ENCODE results near the gene TSEN54.

The TSEN54 gene

GRCh38 chr17:75568412-75569255, 52.3 kb downstream of the TSEN54 start:
- no peak overlapping the region for H3K27ac ChIP-seq
- H3K4me1 ChIP-seq, result peaks cover 46% of the 10 kb centered on the region

GRCh38 chr17:75570034-75570676, 53.8 kb downstream of the TSEN54 start:
- peaks cover 47% of the 10 kb centered on the region for H3K36me3 ChIP-seq
- peak overlapping the region; percentile 88 for H3K27ac ChIP-seq
- no peaks in the 10 kb centered on the region for H4K20me1 ChIP-seq
- H3K4me1 ChIP-seq, result peaks cover 61% of the 10 kb centered on the region
- H3K9me3 ChIP-seq, result no peaks in the 10 kb centered on the region
- H3K9ac ChIP-seq, result peak overlapping the region; percentile 78
- TF ChIP-seq Cebpa-rat (IDR thresholded peaks at IDR 0.05), result no peak
- H3K4me2 ChIP-seq, result peak overlapping the region; percentile 77
- H3K4me3 ChIP-seq, result no peak overlapping the region
- no peaks in the 10 kb centered on the region for H3K27me3 ChIP-seq

More at GRCh38 chr17:75568412-75569255, 52.3 kb downstream of the TSEN54 start:
- no peak overlapping the region for H3K9ac ChIP-seq
- no peak for TF ChIP-seq Cebpa-rat (IDR thresholded peaks at IDR 0.05)
- H3K27me3 ChIP-seq, result no peaks in the 10 kb centered on the region
- no peak overlapping the region for H3K4me3 ChIP-seq
- no peaks in the 10 kb centered on the region for H3K9me3 ChIP-seq
- H4K20me1 ChIP-seq, result no peaks in the 10 kb centered on the region
- H3K4me2 ChIP-seq, result no peak overlapping the region
- peaks cover 63% of the 10 kb centered on the region for H3K36me3 ChIP-seq

- H3K27me3 ChIP-seq, result no peaks in the 10 kb centered on the region
- no peaks in the 10 kb centered on the region for H4K20me1 ChIP-seq
- peak overlapping the region; percentile 77 for H3K4me2 ChIP-seq
- peaks cover 67% of the 10 kb centered on the region for H3K4me1 ChIP-seq
- H3K4me3 ChIP-seq, result no peak overlapping the region
- H3K9me3 ChIP-seq, result no peaks in the 10 kb centered on the region
- H3K27ac ChIP-seq, result peak overlapping the region; percentile 88
- H3K9ac ChIP-seq, result peak overlapping the region; percentile 78
- no peak for TF ChIP-seq Cebpa-rat (IDR thresholded peaks at IDR 0.05)
- peaks cover 41% of the 10 kb centered on the region for H3K36me3 ChIP-seq
Observed at GRCh38 chr17:75570772-75571171, 54.4 kb downstream of the TSEN54 start.

- Histone ChIP-seq H3K4me2 (peak overlapping the region; percentile 77), H3K27me3 (no peaks in the 10 kb centered on the region), H3K36me3 (peaks cover 36% of the 10 kb centered on the region; the same call in 1 of the 2 replicates), H3K4me1 (peaks cover 65% of the 10 kb centered on the region), H4K20me1 (no peaks in the 10 kb centered on the region), H3K27ac (peak overlapping the region; percentile 88), H3K9me3 (no peaks in the 10 kb centered on the region), H3K9ac (peak overlapping the region; percentile 78), H3K4me3 (no peak overlapping the region)
- TF ChIP-seq Cebpa-rat (IDR thresholded peaks at IDR 0.05), result no peak
Observed at GRCh38 chr17:75571197-75571884, 55.0 kb downstream of the TSEN54 start.

- peak overlapping the region; percentile 78 for H3K9ac ChIP-seq
- no peak overlapping the region for H3K4me3 ChIP-seq
- no peaks in the 10 kb centered on the region for H3K27me3 ChIP-seq
Observed at GRCh38 chr17:75571885-75572215, 55.5 kb downstream of the TSEN54 start.

GRCh38 chr17:75572713-75573539, 56.6 kb downstream of the TSEN54 start:
- Histone ChIP-seq H3K9ac (no peak overlapping the region), H3K4me1 (peaks cover 50% of the 10 kb centered on the region), H3K36me3 (peaks cover 34% of the 10 kb centered on the region; the same call in 1 of the 2 replicates), H3K4me3 (no peak overlapping the region), H3K27ac (no peak overlapping the region), H4K20me1 (no peaks in the 10 kb centered on the region), H3K4me2 (no peak overlapping the region), H3K9me3 (no peaks in the 10 kb centered on the region), H3K27me3 (no peaks in the 10 kb centered on the region)
- TF ChIP-seq Cebpa-rat (IDR thresholded peaks at IDR 0.05), result no peak

More at GRCh38 chr17:75571885-75572215, 55.5 kb downstream of the TSEN54 start:
- H3K27ac ChIP-seq, result peak overlapping the region; percentile 88
- peaks cover 34% of the 10 kb centered on the region; the same call in 1 of the 2 replicates for H3K36me3 ChIP-seq
- no peaks in the 10 kb centered on the region for H4K20me1 ChIP-seq
- H3K9me3 ChIP-seq, result no peaks in the 10 kb centered on the region
- H3K4me1 ChIP-seq, result peaks cover 60% of the 10 kb centered on the region
- no peak for TF ChIP-seq Cebpa-rat (IDR thresholded peaks at IDR 0.05)
- peak overlapping the region; percentile 77 for H3K4me2 ChIP-seq

- Histone ChIP-seq H3K36me3 (peaks cover 29% of the 10 kb centered on the region; the same call in 1 of the 2 replicates), H3K4me3 (no peak overlapping the region), H3K4me2 (peak overlapping the region; percentile 70), H3K27ac (peak overlapping the region; percentile 63), H3K9ac (no peak overlapping the region), H3K4me1 (peaks cover 47% of the 10 kb centered on the region), H3K9me3 (no peaks in the 10 kb centered on the region), H4K20me1 (no peaks in the 10 kb centered on the region), H3K27me3 (no peaks in the 10 kb centered on the region)
- no peak for TF ChIP-seq Cebpa-rat (IDR thresholded peaks at IDR 0.05)
Observed at GRCh38 chr17:75573540-75573957, 57.2 kb downstream of the TSEN54 start.

- TF ChIP-seq Cebpa-rat (IDR thresholded peaks at IDR 0.05), result no peak
- Histone ChIP-seq H3K4me2 (peak overlapping the region; percentile 70), H3K27ac (peak overlapping the region; percentile 78), H3K27me3 (no peaks in the 10 kb centered on the region), H4K20me1 (no peaks in the 10 kb centered on the region), H3K4me3 (no peak overlapping the region), H3K9me3 (no peaks in the 10 kb centered on the region), H3K4me1 (peaks cover 50% of the 10 kb centered on the region), H3K9ac (no peak overlapping the region), H3K36me3 (peaks cover 24% of the 10 kb centered on the region; the same call in 1 of the 2 replicates)
Observed at GRCh38 chr17:75573994-75574393, 57.7 kb downstream of the TSEN54 start.

Data from BLaER1 (cell line).